ENCODE measurements around the gene ASPSCR1.

GRCh38 chr17:82049106-82049505 lies 71.7 kb downstream of the ASPSCR1 start:
- no peak for TF ChIP-seq CTCF (IDR thresholded peaks at IDR 0.05)
- no peak for TF ChIP-seq POLR2AphosphoS5 (IDR thresholded peaks at IDR 0.05)
- TF ChIP-seq POLR2A (IDR thresholded peaks at IDR 0.05) = no peak
- no peak for TF ChIP-seq EP300 (IDR thresholded peaks at IDR 0.05; ENCODE audit: low read depth)

Measured in transverse colon (tissue), 4 donors.